IPS DF 19.7 (cell line): ENCODE results near the gene R3HDML.

Experiments used
- DNase-seq: peaks from one replicate; pipeline ENCODE4 v3.0.0-alpha.2; 2013; ENCODE audit warnings: low read depth, low spot score

Gene R3HDML

DNA sequence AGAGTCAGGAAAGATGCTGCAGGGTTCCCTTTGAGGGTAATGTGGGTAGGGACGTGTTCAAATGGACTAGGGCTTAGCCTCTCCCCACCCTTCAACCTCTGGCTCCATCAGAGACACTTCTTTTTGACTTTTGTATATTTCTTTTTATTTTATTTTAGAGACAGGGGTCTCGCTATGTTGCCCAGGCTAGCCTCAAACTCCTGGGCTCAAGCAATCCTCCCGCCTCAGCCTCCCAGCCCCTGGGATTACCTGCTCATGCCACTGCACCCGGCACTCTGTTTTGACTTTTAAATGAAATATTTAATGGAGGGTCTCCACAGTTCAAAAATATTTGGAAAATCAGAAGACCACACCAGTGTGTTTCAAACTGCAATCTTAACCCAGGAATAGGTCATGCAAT lies 27.2 kb downstream of the R3HDML start:
- DNase-seq, result no peak

DNA sequence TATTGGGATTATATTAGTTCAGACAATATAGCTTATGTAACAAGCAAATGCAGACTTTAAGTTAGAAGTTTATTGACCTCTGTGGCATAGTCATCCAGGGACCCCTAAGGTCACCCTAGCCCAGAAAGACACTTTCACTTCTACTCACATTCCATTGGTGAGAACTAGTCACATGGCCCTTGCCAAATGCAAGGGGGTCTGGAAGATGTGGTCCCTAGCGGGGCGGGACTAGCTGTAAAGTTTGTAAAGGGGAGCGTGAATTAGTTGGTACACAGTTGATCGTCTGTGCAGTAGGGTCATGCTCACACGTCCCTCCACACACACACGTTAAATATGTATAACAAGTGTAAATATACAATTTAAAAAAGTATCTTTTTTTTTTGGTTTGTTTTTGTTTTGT lies 27.9 kb downstream of the R3HDML start:
- no peak for DNase-seq

DNA sequence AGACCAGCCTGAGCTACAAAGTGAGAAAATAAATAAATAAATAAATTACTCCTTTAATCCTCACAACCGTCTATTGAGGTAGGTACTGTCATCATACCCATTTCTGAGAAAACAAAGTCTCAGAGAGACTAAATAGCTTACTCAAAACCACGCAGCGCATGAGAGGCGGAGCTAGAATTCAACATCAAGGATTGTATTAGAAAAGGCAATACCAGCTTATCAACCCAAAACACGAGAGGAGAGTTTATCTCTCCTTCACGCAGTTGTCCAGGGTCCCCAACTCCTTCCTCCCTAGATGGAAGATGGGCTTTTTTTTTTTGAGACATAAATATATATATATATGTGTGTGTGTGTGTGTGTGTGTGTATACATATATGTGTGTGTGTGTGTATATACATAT lies 30.9 kb downstream of the R3HDML start:
- DNase-seq, result no peak

DNA sequence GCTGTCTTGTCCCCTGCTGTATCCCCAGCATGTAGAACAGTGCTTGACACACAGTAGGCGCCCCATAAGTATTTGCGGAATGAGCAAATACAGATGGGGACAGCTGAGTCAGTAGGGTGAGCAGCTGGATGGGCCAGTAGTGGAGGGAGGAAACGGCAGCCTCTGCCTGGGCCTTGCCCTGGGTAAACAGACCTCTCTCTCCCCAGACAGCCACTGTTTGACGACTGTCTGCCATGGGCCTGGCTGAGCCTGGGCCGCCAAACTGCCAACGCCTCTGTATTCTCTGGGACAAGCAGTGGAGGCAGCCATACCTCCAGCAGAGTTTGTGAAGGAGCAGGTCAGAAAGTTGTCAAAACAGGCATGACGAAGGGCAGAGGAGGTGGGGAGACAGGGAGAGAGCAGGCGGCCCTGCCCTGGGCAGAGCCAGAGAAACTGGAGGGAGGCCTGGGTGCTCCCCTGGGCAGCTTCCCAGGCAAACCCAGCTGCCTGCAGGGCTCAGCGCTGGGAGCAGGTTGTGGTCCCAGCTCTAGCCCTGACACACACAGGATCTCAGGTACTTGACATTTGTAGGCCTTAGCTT lies 33.9 kb downstream of the R3HDML start:
- no peak for DNase-seq

DNA sequence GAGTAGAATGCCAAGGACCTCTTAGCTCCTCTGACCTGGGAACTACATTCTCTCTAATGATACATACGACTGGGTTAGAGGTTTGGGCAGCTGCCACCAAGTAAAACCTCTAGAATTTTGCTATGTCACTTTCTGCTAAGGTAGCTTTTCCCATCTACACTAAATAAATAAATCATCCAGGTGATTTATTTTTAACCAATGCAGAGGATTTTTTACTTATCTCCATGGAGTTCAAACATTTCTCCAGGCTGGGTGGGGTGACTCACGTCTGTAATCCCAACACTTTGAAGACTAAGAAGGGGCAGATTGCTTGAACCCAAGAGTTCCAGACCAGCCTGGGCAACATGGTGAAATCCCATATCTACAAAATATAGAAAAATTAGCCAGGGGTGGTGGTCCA lies 45.8 kb downstream of the R3HDML start:
- DNase-seq, result no peak

DNA sequence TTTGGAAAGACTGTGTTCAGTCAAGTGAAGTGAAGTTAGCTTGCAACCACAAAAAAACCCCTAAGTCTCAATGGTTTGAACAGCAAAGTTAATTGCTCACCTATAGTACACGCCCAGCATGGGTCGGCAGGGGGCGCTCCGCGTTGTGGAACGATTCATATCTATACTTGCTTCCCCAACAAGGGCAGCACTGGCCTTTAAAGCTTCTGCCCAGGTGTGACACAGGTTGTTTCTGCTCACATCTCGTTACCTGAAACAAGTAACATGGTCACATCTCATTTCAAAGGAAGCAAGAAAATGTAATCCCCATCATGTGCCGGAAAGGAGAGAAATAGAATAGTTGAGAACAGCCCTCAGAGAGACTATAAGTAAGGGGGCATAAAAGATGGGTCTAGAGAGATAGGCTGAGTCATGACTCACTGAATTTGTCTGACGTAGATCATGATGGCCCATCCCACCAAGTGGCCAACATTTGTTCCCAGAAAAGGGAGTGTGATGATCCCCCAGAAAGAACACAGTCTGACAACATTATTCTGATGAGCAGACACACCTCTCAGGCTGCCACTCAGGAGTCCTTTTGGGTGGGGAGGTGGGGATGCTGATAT lies 47.7 kb downstream of the R3HDML start:
- DNase-seq, result peak; percentile 30

DNA sequence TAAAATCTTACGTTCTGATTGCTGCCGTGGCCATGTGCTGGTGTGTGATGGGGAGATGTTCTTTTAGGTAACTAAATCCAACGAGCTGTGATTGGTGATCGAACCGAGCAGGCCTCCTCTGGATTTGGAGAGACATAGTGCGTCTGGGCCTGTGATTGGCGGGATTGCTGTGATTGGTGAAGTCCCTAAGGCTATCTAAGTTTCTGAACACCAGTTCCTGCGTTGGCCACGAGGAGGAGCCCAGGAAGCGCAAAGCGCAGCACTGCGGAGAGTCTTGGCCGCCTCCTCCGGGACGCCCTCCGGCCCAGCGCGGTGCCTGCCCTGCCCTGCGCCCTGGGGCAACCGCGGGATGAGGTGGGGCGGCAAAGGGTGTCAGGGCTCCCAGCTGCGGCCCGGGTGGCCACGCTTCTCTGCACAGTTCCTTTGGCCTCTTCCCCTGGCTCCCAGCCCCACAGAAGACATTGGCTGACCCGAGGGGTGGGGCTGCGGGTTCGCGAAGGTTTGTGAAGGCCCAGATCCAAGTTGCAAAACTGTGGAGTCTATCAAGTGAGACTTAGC lies 51.7 kb downstream of the R3HDML start:
- peak; percentile 87 for DNase-seq

DNA sequence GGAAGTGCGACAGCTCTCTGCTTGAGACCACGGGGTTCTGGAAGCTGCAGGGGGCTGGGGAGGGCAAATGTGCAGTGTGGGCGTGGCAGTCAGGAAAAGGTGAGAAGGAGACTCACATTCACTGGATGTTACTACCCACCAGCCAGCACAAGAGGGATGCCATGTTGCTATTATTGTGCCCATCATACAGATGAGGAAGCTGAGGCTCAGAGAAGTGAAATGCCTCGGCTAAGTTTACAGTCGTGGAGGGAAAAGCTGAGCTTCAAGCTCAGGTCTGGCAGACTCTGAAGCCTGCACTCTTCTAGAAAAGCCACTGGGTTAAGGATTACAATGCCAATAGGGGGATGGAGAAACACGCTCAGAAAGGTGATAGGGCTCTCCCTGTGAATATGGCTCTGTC lies 53.0 kb downstream of the R3HDML start:
- no peak for DNase-seq

DNA sequence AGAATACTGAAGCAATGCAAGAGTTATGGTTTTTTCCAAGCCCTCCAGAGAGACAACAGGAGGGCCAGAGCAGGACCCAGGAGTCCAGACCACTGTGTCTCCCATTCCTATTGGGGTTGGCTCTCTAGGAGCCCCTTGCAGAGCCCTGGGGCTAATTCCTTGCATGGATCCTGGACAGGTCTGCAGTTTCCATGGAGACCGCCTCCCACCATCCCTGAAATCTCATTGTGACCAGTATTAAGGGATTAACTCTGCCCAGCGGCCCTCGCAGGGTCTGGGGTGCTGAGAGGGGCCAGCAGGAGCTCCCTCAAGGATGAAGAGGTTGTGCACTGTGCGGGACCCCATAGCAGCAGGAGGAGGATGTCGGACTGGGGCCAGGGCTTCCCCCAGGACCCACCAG lies 53.4 kb downstream of the R3HDML start:
- no peak for DNase-seq

DNA sequence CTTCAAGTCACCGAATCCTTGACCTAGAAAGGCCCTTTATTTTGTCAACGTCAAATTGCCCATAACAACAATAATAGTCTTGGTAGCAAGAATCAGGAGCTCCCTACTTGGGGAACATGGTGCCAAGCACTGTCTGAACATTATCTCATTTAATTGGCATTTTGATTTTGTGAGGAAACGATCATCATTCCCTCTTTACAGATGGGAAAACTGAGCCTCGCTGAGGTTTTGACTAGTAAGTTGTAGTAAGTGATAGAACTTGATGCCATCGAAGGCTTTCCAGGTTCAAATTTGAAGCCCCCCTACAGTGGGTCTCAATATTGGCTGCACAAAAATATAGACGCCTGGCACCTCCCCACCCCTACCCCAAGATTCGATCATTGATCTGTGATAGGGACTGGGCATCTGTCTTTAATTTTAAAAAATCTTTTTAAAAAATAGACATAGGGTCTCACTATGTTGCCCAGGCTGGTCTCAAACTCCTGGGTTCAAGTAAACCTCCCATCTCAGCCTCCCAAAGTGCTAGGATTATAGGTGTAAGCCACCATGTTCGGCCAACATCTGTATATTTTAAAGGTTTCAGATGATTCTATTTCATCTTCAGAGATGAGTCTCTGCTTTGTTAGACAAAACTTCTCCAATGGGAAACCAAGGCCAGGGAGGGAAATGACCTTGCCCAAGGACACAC lies 55.4 kb downstream of the R3HDML start:
- DNase-seq, result no peak

DNA sequence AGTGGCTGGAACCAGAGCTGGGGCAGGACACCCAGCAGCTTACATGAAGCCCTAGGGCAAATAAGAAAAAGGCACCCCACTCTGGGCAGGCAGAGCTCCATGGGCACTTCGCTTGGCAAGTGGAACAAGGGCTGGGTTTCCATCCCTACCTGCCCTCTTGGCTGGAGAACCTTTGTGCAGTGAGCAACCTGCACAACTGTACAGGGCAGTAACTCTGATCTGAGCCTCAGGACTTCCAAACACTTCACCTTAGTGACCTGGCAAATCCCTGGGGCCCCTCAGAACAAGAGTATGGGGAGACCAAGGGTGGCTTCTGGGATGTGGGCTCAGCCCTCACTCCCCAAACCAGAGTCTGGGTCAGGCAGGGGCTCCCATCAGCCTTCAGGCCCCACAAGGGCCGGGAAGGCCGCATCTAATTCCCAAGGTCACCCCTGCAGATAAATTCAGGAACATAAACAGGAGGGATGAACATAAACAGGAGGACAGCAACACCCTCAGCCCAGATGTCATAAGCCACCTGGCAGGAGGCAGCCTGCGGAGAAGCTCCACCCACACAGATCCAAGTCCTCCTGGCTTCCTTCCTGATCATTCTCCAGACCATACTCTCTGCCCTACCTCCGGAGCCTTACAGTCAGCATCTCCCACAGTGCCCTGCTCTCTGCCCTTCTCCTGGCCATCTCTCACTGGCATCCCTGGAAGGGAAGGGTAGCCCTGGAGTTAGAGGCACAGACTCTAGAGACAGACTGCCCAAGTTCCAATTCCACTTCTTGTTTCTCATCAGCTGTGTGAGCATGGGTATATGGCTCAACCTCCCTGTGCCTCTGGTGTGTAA lies 56.1 kb downstream of the R3HDML start:
- no peak for DNase-seq

DNA sequence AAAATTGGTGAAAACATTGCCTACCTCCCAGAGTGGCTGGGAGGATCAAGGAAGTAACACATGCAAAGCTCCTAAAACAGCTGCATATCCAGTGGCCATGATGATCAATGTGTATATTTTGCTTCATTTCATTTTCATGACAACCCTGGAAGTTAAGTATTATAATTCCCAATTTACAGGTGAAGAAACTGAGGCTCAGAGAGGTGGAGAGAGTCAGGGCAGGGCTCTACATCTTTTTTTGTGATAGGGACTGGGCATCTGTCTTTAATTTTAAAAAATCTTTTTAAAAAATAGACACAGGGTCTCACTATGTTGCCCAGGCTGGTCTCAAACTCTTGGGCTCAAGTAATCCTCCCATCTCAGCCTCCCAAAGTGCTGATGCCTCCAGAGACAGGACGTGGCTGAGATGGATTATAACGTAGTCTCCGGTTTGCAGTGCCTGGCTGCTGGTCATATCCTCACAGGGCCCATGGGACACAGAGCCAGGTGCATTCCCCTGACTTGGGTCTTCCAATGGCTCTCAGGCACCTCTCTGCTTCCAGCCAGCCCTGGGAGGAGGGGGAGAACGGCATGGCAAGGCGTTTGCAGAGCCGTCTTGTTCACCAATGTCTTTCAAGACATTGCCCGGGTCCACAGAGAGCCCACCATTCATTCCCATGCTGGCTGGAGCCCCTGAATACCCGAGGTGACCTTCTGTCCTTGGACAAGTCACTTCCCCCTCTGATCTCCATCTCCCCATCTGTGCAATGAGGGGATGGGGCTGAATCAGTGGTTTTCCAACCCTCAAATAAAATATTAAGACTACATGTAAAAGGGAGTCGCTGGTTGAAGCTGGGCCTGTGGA lies 57.0 kb downstream of the R3HDML start:
- no peak for DNase-seq

DNA sequence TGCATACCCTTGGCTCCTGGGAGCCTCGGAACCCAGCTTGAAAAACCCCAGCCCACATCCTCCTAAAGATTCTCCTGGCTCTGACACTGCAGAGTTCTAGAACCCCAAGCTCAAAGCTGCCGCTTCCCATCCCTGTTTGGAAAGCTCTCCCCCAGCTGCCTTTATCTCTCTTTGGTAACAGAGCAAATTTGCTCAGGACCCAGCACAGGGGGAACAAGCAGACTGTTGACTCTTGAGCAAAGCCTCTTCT lies 57.5 kb downstream of the R3HDML start:
- no peak for DNase-seq

DNA sequence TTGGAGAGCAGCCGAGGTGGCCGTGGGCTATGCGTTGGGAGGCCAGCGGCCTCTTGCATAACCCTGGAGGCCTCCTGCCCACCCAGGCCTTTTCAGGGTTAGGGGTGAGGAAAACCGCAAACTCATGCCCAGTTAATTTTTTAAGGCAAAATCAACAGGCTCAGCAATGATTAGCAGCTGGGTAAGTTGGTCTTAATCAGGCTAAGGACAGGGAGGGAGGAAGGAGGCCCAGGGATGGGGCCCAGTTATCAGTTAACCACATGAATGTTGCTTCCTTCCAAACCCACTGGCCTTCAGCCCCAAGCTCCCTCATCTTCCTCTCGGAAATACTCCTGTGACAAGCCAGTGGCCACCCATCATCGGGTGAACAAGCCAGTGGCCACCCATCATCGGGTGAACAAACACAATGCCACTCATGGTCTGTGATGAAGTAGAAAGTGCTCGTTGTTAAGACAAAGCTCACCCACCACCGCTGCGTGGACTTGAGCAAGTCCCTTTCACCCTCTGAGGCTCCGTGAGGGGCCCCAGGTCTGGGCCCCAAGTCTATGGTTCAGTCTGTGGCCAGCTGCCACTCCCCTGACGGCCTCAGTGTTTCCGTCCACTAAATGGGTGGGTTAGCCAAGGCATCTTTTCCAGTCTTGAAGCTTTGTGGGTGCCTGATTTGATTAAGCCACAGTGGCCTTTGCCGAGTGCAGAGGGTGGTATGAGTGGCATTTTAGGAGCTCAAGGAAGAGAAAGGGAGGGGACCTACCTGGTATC lies 58.0 kb downstream of the R3HDML start:
- DNase-seq, result no peak

DNA sequence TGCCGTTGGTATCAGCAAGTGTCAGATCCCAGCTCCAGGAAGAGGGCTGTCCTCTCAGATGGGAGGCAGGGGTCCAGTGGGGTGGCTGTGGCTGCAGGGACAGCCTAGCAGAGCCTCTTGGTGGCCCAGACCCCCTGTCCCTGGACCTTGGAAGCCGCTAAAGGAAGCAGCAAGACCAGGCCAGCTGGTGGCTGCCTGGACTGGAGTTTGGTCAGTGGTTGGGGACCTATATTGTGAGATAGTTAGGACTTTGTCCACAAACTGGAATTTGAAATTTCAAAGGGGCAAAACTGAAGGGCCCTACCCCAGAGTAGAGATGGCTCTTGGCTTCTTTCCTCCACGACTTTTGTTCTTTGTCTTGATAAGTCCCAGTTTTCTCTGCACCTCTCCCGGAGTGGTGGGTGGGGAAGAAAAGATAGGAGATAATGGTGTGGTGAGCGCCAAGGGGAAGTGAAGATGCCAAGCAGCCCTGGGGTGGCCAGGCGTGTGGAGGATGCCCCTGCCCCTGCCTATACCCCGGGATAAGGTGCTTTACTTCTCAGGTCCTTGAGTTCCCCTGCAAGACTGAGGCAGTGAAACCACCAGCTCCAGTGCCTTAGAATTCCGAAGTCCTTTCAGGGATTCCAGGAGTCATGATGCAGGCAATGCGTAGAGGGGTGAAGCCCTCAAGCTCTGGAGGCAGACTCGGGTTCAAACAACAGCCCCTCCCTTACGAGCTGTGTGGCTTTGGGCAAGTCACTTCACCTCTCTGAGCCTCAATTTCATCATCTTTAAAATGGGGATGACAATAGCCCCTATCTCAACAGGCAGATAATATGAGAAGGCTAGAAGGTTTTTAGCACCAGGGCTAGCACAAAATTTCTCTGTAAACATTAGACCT lies 58.9 kb downstream of the R3HDML start:
- no peak for DNase-seq

DNA sequence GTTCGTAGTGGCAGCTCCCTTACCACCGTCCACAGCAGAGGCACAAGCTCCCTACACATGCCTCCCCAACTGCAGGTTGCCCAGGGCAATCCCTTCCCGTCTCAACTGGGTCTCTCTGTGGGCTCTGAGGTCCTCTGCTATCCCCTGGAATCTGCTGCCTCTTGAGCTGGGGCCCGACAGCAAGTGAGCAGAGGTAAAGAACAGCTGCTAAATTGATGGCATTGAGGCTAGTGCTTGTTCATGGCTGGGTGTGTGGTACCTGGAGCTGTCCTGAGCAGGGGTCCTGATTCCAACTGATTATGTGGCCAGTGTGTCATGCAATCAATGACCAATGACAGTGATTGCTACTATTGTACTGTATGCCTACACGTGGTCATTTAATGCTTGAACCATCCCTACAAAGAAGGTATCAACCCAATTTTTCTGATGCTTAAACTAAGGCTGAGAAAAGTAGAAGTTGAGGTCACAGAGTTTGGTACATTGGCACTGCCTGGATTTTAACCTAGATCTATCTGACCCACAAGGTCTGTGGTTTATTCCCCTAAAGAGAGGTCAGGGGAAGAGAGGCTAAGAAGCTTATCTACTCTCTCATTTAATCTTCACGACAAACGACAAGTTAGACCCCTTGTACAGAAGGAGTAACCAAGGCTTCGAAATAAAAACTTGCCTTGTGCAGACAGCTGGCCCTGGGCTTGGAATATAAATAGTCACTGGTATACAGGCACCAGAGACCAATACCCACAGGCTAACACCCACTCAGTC lies 59.7 kb downstream of the R3HDML start:
- no peak for DNase-seq

DNA sequence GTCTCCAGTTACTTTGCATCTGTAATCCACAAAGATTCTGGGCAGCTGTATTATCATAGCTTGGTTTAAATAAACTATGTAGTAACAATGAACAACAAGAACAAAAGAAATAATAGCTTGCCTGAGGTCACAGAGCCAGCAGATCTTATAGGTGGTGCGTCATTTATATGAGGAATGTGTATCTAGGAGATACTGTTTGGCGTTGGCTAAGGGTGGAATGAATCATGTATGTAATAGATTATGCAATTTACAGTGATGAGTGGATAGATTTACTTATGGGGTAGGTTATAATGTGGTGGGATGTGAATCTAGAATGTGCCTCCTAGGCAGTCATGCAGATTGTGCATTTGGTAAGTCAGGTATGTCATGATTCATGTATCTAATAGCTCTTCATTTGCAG lies 61.5 kb downstream of the R3HDML start:
- no peak for DNase-seq

DNA sequence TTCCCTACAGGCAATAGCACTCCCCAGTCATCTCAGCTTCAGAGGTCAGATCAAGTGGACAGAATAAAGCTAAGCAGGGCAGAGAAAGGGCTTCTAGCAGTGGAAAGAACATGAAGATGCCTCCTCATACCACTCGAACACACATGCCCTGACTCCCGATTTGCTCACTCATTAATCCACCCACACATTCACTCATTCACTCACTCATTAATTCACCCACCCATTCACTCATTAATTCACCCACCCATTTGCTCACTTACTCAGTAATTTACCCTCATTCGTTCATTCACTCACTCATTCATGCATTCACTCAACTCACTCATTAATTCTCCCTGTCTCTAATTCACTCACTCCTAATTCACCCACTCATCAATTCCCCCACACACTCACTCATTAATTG lies 62.6 kb downstream of the R3HDML start:
- DNase-seq, result no peak

DNA sequence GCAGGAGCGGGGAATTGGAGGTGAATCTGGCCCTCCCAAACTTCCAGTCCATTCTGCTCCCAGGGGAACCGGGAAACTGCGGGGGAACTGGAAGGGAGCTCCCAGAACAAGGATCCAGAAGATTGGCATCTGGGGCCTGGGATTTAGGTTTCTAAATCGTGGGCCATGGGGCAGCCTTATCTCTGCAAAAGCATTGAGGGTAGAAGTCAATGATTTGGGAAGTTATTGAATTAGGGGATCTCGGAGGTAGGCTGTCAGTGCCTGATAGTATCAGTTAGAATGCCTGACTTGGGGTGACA lies 63.8 kb downstream of the R3HDML start:
- DNase-seq, result no peak
